Urinary bladder (tissue), 4 donors: Measurements from ENCODE around the gene SCNN1G. TPM values are rescaled to one million over a fixed set of nuclear protein-coding genes. Genes with fewer than 3 reads are reported as not detected.
"Not testable (repeated sequence)": the region's sequence is repeated elsewhere in the genome, so short reads cannot be mapped to it uniquely, and the experiment has no call there.

Source experiments
- DNase-seq: peaks from one replicate; pipeline ENCODE4 v3.0.0-alpha.2; 2015; ENCODE audit errors: extremely low spot score
- H3K27ac ChIP-seq: one replicate; pipeline ENCODE4 v1.5.1; 2013; ENCODE audit warnings: low read depth, mild to moderate bottlenecking, moderate library complexity
- H3K36me3 ChIP-seq: one replicate; pipeline ENCODE4 v1.6.1; 2013; ENCODE audit warnings: mild to moderate bottlenecking, moderate library complexity; ENCODE audit not compliant: insufficient read depth
- H3K4me1 ChIP-seq: one replicate; pipeline ENCODE4 v1.6.1; 2013; ENCODE audit warnings: mild to moderate bottlenecking, moderate library complexity; ENCODE audit not compliant: insufficient read depth
- H3K4me3 ChIP-seq: one replicate; pipeline ENCODE4 v1.5.1; 2013; ENCODE audit warnings: low read depth, low read length
- WGBS: extraction: QIAGEN DNeasy Blood & Tissue Kit; methylation state at CpG from one replicate; pipeline ENCODE4 v1.1.7; 2013; 5-methylcytosine and 5-hydroxymethylcytosine counted together
- polyA plus RNA-seq: library from polyadenylated mRNA; stranded (reverse); fragments of 200-250 nt; gene quantifications from one replicate; pipeline ENCODE4 v1.2.3, GENCODE V29; 2013
- total RNA-seq: library from RNA; depleted of rRNA; stranded (reverse); fragments of >200 nt; gene quantifications from one replicate; pipeline ENCODE4 v1.2.3, GENCODE V29; 2014
- donor health status: healthy with polysubstance abuse.
- donor health status: healthy.

The SCNN1G gene, protein sequence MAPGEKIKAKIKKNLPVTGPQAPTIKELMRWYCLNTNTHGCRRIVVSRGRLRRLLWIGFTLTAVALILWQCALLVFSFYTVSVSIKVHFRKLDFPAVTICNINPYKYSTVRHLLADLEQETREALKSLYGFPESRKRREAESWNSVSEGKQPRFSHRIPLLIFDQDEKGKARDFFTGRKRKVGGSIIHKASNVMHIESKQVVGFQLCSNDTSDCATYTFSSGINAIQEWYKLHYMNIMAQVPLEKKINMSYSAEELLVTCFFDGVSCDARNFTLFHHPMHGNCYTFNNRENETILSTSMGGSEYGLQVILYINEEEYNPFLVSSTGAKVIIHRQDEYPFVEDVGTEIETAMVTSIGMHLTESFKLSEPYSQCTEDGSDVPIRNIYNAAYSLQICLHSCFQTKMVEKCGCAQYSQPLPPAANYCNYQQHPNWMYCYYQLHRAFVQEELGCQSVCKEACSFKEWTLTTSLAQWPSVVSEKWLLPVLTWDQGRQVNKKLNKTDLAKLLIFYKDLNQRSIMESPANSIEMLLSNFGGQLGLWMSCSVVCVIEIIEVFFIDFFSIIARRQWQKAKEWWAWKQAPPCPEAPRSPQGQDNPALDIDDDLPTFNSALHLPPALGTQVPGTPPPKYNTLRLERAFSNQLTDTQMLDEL
- total RNA-seq (2.4 TPM), polyA plus RNA-seq (0.61 TPM)

DNA sequence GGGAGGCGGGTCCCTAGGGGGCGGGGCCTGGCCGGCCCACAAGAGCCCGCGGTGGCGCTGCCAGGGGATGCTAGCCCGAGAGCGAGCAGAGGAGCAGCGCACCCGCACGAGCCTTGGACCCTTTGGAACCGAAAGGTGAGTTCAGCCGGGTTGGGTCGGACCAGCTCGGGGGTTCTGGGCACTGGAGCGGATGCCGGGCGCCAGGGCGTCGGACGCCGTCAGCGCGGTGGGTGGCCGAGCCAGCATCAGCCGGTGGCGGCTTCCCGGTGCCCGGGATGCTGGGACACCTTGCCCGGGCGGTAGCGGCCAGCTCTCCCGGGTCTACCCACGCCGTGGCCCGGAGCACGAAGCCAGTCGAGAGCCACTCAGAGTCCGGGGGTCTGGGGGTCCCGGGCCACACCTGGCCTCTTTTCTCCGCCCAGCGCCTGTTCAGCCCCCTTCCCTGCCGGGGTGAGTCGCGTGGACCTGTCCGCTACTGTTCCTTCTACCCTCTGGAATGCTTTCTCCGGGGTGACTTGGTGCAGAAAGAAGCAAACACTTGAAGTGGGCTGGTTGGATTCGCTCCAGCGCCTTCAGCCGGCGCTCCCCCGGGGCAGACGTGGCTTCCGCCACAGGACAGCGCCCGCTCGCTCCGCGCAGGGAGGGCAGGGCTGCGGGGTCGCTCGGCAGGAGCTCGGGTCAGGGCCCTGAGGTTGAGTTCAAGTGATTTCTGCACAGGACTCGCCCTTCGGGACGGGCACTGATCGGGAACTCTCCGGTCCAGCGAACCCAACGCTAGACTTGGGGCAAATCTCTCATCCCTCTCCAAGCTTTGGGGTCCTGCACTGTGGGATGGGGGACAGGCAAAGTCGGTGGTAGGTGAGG, at the start of gene SCNN1G:
Gene SCNN1G, plus strand, starts transcription at position 67 of the 864 bp plus-strand sequence. CDS start 3,527 bp downstream, outside the sequence.
- 3% methylated on average over 71 of the region's 71 CpGs for WGBS
- Histone ChIP-seq H3K27ac (no peak within 1 kb of the TSS), H3K4me1 (no peaks in the 10 kb centered on the region), H3K4me3 (peak within 1 kb of the TSS; percentile 38), H3K36me3 (no peaks in the 10 kb centered on the region)
- DNase-seq: no peak

DNA sequence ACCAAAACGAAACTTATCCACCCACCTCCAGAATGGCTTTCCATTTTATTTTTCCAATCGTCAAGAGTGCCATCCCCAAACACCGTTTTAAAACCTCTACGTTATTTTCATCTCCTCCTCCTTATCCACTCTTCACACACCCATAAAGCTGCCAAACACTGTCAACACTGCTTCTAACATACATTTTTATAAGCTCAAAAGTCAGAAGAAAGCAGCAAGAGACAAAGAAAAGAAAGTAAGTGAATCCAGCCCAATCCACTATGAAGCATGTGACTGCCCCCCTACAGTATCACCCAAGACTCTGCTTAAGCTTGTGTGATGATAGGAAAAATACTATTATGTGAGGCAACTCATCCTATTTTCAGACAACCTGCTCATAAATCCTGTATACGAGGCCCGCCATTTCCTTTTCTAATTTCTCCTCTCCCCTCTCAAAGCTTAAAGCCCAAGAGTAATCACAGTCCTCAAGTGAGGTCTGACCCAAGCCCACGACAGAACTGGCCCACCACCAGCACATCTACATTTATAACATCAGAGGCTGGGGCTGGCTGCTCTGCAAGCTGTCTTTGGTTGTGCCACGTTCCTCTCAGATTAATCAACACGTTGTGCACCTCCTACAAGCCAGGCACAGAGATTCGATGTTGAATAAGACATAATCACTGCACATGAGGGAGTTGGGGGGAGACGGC, 49.6 kb upstream of the SCNN1G start:
- 19% methylated on average over 11 of the region's 11 CpGs for WGBS
- no peak for DNase-seq

DNA sequence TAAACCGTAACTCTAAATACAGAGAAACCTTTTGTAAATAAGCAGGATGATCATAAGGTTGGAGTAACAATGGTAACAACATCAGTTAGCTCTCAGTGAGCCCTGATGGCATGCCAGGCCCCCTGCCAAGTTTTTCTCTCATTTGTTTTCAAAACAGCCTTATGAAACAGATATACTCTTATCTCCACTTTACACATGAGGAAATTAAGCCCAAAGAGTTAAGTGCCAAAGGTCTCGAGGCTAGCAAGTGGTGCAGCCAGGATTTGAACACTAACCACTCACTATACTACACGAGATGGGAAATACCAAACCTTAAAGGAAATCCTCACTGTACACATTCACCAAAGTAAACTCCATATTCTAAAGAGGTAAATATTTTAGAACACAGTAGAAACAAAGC, 48.3 kb upstream of the SCNN1G start:
- WGBS: 44% methylated on average over 3 of the region's 3 CpGs
- no peak overlapping the region for H3K27ac ChIP-seq
- no peaks in the 10 kb centered on the region for H3K36me3 ChIP-seq
- no peak overlapping the region for H3K4me3 ChIP-seq
- no peaks in the 10 kb centered on the region for H3K4me1 ChIP-seq
- DNase-seq: no peak

More for the DNA sequence above, 49.6 kb upstream of the SCNN1G start:
- Histone ChIP-seq H3K4me1 (no peaks in the 10 kb centered on the region), H3K4me3 (no peak overlapping the region), H3K36me3 (no peaks in the 10 kb centered on the region), H3K27ac (peak overlapping the region; percentile 13)

DNA sequence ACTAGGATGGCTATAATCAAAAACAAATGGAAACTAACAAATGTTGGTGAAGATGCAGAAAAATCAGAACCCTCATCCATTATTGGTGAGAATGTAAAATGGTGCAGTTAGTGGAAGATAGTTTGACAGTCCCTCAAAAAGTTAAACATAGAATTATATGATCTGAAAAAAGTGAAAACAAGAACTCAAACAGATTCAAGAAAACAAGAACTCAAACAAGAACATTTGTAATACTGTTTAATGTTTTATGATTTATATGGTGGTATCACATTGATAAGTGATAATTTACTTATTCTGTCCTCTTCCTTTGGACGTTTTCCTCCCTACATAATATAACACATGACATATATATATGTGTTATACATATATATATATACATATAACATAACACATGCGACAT, 45.3 kb upstream of the SCNN1G start:
- no peak overlapping the region for H3K27ac ChIP-seq
- no peak overlapping the region for H3K4me3 ChIP-seq
- WGBS: 84% methylated on average over 2 of the region's 2 CpGs
- H3K4me1 ChIP-seq: no peaks in the 10 kb centered on the region
- H3K36me3 ChIP-seq: no peaks in the 10 kb centered on the region
- DNase-seq: no peak

DNA sequence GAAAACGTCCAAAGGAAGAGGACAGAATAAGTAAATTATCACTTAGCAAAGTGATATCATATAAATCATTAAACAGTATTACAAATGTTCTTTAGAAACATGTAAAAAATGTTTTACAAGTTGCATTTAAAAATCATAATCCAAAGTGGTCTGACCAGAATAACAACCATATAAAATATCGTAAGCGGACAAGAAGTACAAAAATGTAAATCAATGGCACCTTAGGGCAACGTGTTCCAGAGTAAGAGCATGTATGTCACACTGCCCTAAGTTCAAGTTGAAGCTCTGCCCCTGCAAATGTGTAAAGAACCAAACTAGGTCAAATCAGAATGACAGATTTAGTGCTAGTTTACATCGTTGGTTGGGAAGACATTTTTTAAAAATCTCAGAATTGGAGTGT, 44.7 kb upstream of the SCNN1G start:
- no peak overlapping the region for H3K27ac ChIP-seq

DNA sequence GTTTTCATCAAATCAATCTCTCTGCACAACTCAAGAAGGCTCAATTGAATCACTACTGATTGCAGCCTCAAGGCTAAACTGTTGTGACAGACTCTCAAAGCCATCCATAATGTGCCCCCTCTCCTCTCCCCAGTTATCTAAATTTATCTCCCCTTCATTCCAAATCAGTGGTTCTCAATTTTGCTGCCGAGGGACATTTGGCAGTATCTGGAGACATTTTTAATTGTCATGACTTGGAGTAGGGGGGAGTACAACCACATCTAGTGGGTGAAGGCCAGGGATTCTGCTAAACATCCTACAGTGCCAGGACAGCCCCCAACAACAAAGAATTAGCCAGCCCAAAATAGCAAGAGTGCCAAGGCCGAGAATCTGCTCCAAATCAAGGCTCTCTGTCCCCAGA, 42.4 kb upstream of the SCNN1G start:
- no peaks in the 10 kb centered on the region for H3K36me3 ChIP-seq
- 68% methylated on average over 2 of the region's 2 CpGs for WGBS
- no peak overlapping the region for H3K4me3 ChIP-seq
- H3K27ac ChIP-seq: peak overlapping the region; percentile 62
- no peaks in the 10 kb centered on the region for H3K4me1 ChIP-seq
- DNase-seq: no peak

More for the DNA sequence above, 44.7 kb upstream of the SCNN1G start:
- 58% methylated on average over 5 of the region's 5 CpGs for WGBS
- no peak for DNase-seq
- Histone ChIP-seq H3K4me3 (no peak overlapping the region), H3K36me3 (no peaks in the 10 kb centered on the region), H3K4me1 (no peaks in the 10 kb centered on the region)

DNA sequence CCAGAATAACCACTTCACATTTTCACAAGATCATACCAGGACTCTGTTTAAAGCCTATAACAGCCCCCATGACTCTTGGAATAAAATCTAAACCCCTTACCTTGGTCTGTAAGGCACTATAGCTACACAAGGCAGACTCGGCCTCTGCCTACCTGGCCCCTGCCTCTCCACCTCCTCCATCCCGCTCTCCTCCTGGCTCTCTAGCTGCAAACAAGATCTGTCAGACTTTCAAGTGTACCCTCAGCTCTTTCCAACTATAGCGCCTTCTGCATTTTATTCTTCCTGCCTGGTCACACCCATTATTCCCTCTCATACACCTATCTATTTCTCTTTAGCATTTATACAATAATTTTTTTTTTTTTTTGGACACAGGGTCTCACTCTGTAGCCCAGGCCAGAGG, 41.5 kb upstream of the SCNN1G start:
- no peak for DNase-seq
- H3K4me3 ChIP-seq: no peak overlapping the region
- H3K27ac ChIP-seq: peak overlapping the region; percentile 66
- H3K36me3 ChIP-seq: no peaks in the 10 kb centered on the region
- 91% methylated on average over 3 of the region's 3 CpGs for WGBS
- H3K4me1 ChIP-seq: no peaks in the 10 kb centered on the region

DNA sequence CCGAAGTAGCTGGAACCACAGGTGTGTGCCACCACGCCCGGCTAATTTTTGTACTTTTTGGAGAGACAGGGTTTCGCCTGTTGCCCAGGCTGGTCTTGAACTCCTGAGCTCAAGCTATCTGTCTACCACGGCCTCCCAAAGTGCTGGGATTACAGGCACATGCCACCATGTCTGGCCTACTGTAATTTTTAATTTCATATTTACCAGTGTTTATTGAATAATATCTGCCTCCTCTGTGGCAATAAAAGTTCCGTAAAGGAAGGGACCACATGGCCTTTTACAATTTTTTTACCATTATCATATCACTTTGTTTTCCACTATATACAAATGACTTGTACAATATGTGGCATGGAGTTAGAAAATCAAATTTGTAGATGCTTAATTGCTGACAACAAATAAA, 41.0 kb upstream of the SCNN1G start:
- no peaks in the 10 kb centered on the region for H3K36me3 ChIP-seq
- peak overlapping the region; percentile 66 for H3K27ac ChIP-seq
- 87% methylated on average over 6 of the region's 6 CpGs for WGBS
- H3K4me1 ChIP-seq: no peaks in the 10 kb centered on the region
- H3K4me3 ChIP-seq: no peak overlapping the region
- no peak for DNase-seq

DNA sequence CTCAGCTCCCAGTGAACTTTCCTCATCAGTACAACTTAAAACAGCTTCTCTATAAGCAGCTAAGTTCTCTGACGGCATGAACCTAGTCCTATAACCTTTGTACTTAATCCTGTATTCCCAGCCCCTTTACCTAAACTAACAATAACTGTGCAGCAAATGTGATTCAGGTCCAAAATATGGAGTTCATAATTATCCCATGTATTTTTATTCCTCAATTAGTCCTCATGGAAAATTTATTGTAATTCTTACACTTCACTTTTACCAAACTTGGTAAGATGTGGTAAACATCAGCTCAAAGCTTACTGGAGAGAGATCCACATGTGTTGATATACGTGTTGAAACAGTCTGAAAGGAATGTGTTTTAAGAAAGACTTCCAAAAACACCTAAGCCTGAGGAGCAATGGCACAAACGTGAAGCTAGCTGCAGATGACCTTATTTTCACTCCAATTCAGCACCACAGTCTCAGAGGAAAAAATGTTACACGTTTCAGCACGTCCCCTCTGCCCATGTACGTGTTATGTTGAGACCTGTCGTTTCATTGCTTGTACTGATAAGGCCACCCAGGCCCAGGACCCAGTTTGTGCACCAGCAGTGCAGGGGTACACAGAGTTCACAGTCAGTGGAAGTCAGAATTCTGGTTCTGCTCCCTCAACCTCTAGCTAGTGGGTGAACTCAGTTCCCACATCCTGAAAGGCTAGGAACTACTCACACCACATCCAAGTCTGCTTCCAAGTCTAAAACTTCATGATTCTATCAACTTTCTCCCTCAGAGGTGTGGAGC, 40.4 kb upstream of the SCNN1G start:
- H3K4me1 ChIP-seq: no peaks in the 10 kb centered on the region
- no peak overlapping the region for H3K4me3 ChIP-seq
- no peak overlapping the region for H3K27ac ChIP-seq
- no peaks in the 10 kb centered on the region for H3K36me3 ChIP-seq
- DNase-seq: no peak
- WGBS: 50% methylated on average over 7 of the region's 7 CpGs

DNA sequence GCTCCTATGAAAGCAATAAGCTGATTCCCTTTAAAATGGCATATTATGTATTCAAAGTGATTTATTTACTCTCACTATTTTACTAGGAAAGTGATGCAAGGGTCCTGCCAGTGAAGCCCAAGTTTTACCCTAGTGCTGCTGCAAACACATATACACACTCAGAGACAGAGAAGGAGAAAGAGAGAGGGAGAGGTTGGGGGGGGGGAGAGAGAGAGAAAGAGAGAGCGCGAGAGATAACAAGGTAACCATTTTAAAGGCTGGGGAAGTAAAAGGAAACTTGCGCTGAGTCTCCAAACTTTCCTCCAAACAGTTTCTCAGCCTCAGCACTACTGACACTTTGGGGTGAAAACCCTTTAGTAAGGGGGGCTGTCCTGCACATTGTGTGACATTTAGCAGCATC, 39.2 kb upstream of the SCNN1G start:
- H3K4me3 ChIP-seq: no peak overlapping the region
- H3K4me1 ChIP-seq: no peaks in the 10 kb centered on the region
- no peaks in the 10 kb centered on the region for H3K36me3 ChIP-seq
- 84% methylated on average over 3 of the region's 3 CpGs for WGBS
- H3K27ac ChIP-seq: peak overlapping the region; percentile 40
- DNase-seq: no peak

DNA sequence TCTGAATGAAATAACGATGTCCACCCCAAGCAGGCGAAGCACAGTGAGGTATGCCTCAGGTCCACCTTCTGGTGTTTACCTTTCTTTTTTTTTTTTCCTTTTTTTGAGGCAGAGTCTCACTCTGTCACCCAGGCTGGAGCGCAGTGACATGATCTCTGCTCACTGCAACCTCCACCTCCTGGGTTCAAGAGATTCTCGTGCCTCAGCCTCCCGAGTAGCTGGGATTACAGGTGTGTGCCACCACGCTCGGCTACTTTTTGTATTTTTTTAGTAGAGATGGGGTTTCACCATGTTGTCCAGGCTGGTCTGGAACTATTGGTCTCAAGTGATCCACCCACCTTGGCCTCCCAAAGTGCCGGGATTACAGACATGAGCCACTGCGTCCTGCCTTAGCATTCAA, 38.2 kb upstream of the SCNN1G start:
- WGBS: 92% methylated on average over 9 of the region's 9 CpGs
- not testable (repeated sequence) for H3K36me3 ChIP-seq, H3K4me3 ChIP-seq, H3K4me1 ChIP-seq, DNase-seq, H3K27ac ChIP-seq

DNA sequence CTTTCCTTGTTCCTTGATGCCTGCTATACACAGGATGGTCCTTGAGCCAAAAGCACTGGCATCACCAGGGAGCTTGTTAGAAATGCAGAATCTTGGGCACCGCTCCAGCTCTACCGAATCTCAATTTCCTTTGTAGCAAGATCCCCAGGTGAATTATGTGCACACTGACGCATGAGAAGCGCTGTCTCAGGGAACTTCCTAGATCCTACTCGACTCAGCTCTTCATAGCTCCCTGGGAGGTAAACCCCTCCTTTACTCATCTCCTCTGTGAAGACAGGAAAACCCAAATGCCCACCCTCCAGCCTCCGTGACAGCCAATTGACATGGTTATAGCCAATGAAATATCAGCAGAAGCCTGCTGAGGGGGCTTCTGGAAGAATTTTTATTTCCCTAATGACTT, 37.4 kb upstream of the SCNN1G start:
- no peak for DNase-seq
- Histone ChIP-seq H3K4me1 (no peaks in the 10 kb centered on the region), H3K27ac (no peak overlapping the region), H3K36me3 (no peaks in the 10 kb centered on the region), H3K4me3 (no peak overlapping the region)
- WGBS: 72% methylated on average over 6 of the region's 6 CpGs
